ENCODE measurements around the gene C18orf63.
"Not testable (repeated sequence)": the region's sequence is repeated elsewhere in the genome, so short reads cannot be mapped to it uniquely, and the experiment has no call there.

C18orf63 gene

GRCh38 chr18:74314759-74315463 is 728 bp upstream of the C18orf63 start:
- no peak for DNase-seq (ENCODE audit: low spot score)
- TF ChIP-seq CTCF (conservative IDR thresholded peaks at IDR 0.05; ENCODE audit: low read depth): no peak
- ChIA-PET POLR2A (ENCODE audit: low non-redundant PET) (no interaction called here), CTCF (interaction anchor here (0.5 kb wide), 1 partner anchor 17 kb away, joined by 3 read pairs; no protein-coding TSS in a partner anchor)
- no peak overlapping the region for H3K27ac ChIP-seq

GRCh38 chr18:74316257-74317170 is 875 bp downstream of the C18orf63 start:
- POLR2A ChIA-PET (ENCODE audit: low non-redundant PET): no interaction called here
- peak; percentile 13 for DNase-seq (ENCODE audit: low spot score)
- no peak overlapping the region for H3K27ac ChIP-seq
- CTCF ChIA-PET: interaction anchor here (0.6 to 1.3 kb wide), 2 partner anchors 48 to 524 kb away, joined by 3 read pairs; no protein-coding TSS in a partner anchor
- no peak for TF ChIP-seq CTCF (conservative IDR thresholded peaks at IDR 0.05; ENCODE audit: low read depth)

DNA sequence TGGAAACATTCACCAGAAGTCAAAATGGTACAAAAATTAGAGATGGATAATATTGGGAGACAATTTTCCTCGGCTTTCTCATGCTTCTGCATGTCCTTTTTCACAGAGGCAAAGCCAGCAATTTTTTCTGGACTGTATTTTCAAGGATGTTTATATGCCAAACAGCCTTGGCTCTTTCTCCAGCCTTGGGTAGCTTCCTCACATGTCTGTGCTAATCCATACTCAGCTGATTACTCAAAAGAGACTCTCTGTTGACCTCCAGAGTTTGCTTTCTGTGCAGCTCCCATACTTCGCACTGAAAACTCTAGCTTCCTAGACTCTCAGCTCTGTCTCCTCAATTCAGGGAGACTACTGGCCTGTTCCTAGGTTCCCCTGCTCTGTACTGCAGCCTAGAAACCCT is 10.6 kb downstream of the C18orf63 start:
- ChIA-PET CTCF (no interaction called here), POLR2A (ENCODE audit: low non-redundant PET) (interaction anchor here (0.6 kb wide), 1 partner anchor 48 kb away, joined by 3 read pairs; no protein-coding TSS in a partner anchor)
- no peak for DNase-seq (ENCODE audit: low spot score)
- no peak for TF ChIP-seq CTCF (conservative IDR thresholded peaks at IDR 0.05; ENCODE audit: low read depth)
- no peak overlapping the region for H3K27ac ChIP-seq

DNA sequence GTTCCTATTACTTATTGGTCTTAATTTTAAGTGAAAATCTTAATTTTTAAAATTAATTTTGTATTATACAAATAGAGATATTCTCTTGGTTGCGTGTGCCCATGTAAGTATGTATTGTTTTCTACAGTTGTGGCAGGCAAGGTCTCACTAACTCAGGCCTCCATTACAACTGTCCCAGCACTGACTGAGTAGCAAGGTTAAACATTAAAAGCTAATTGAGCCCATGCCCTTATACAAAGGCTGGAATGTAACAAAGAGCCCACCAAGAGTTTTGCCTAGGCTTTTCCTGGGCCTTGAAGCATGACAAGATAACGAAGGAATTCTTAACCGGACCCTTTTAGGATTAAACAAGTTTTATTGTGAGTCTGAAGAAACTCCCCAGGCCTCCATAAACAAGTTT is 11.2 kb downstream of the C18orf63 start:
- DNase-seq (ENCODE audit: low spot score); CTCF ChIA-PET; POLR2A ChIA-PET (ENCODE audit: low non-redundant PET); H3K27ac ChIP-seq: not testable (repeated sequence)

DNA sequence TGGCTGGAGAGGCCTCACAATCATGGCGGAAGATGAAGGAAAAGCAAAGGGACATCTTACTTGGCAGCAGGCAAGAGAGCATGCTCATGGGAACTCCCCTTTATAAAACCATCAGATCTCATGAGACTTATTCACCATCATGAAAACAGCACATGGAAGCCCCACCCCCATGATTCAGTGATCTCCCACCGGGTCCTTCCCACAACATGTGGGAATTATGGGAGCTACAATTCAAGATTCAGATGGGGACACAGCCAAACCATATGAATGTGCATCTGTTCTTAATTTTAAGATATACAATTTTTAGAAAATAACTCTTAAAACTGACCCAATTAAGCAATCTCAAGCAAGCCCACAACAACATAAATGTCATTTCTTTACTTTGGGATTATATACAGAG is 12.6 kb downstream of the C18orf63 start:
- H3K27ac ChIP-seq: no peak overlapping the region
- no peak for DNase-seq (ENCODE audit: low spot score)
- POLR2A ChIA-PET (ENCODE audit: low non-redundant PET): no interaction called here
- TF ChIP-seq CTCF (conservative IDR thresholded peaks at IDR 0.05; ENCODE audit: low read depth): no peak
- CTCF ChIA-PET: no interaction called here

DNA sequence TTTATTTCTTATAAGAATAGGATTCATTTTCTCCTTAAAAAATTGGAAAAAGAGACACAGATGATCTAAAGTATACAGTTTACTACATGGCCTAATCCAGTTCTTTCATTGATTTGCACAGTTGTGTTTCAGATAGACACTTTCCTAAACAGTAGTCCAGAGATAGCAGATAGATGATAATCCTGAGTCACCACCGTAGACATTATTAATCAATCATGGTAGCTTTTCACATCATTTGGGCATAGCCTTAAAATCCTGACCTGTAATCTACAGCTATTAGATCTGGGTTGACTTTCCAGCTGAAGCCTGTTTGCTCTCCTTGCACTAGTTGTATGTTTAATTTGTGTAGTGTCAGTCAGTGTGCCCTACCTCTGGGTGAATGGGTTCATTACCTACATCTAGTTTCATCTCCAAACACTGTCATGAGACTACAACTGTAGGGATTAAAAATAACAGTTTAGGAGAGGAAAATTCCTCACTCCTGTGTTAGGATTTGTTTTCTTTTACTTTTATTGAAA is 14.1 kb downstream of the C18orf63 start:
- CTCF ChIA-PET: no interaction called here
- H3K27ac ChIP-seq: no peak overlapping the region
- TF ChIP-seq CTCF (conservative IDR thresholded peaks at IDR 0.05; ENCODE audit: low read depth): no peak
- POLR2A ChIA-PET (ENCODE audit: low non-redundant PET): no interaction called here
- no peak for DNase-seq (ENCODE audit: low spot score)

Measured in RWPE1 (cell line).